HepG2 (cell line): Measurements from ENCODE around the gene NAB2.

Source experiments
- CREB1 ChIP-seq, 2 experiments: fragments of 450-650 bp in 1 of 2; IDR thresholded peaks; 2 replicates each; pipeline ENCODE4 v1.6.1; 2016 to 2017; ENCODE audit warnings: control low read depth in 1 of 2, mild to moderate bottlenecking in 1 of 2, missing compliant biosample characterization in 1 of 2, missing genetic modification characterization in 1 of 2
- EP300 ChIP-seq, 3 experiments: sonication (generic) in 1 of 3; formaldehyde crosslinking in 1 of 3; IDR thresholded peaks; 2 replicates each; pipeline versions ENCODE4 v1.5.1 to v1.6.1; 2011 to 2020; ENCODE audit warnings: low read depth in 2 of 3, low read length in 2 of 3, borderline replicate concordance in 1 of 3, improper control_type of control experiment in 1 of 3, mild to moderate bottlenecking in 1 of 3, missing genetic modification reagents in 1 of 3, moderate library complexity in 1 of 3
- HDAC6 ChIP-seq: fragments of 200-600 bp; sonication (generic); IDR thresholded peaks from 2 replicates; pipeline ENCODE4 v1.7.0; 2017; ENCODE audit warnings: mild to moderate bottlenecking, antibody characterized with exemption, low read length, low read depth
- NFE2 ChIP-seq: sonication (generic); formaldehyde crosslinking; IDR thresholded peaks from 2 replicates; pipeline ENCODE4 v1.4.0; 2020; ENCODE audit warnings: missing genetic modification reagents
- SNAI1 ChIP-seq: sonication (generic); formaldehyde crosslinking; IDR thresholded peaks from 2 replicates; pipeline ENCODE4 v1.5.0; 2020; ENCODE audit warnings: mild to moderate bottlenecking, missing genetic modification reagents, borderline replicate concordance
- U2AF2 ChIP-seq: fragments of 200-400 bp; formaldehyde crosslinking; IDR thresholded peaks from 2 replicates; pipeline ENCODE4 v1.6.1; 2017; ENCODE audit warnings: low read depth, mild to moderate bottlenecking, low read length
- ZNF160 ChIP-seq: sonication (generic); formaldehyde crosslinking; IDR thresholded peaks from 2 replicates; pipeline ENCODE4 v1.8.0; 2022; ENCODE audit warnings: mild to moderate bottlenecking, inconsistent platforms, missing genetic modification reagents
- TF ChIP-seq, protein P1 (sequence below): fragments of 450-650 bp; IDR thresholded peaks from 2 replicates; pipeline ENCODE4 v1.6.1; 2017
- TF ChIP-seq, protein P2 (sequence below), 2 experiments: sonication (generic) in 1 of 2; formaldehyde crosslinking in 1 of 2; IDR thresholded peaks; 2 replicates each; pipeline versions ENCODE4 v1.5.1 to v1.6.1; 2011 to 2020; ENCODE audit warnings: borderline replicate concordance in 1 of 2, low read depth in 1 of 2, low read length in 1 of 2, mild to moderate bottlenecking in 1 of 2, missing genetic modification reagents in 1 of 2, moderate library complexity in 1 of 2
- TF ChIP-seq, protein P3 (sequence below): sonication (generic); formaldehyde crosslinking; IDR thresholded peaks from 2 replicates; pipeline ENCODE4 v1.5.0; 2020; ENCODE audit warnings: mild to moderate bottlenecking, missing genetic modification reagents, moderate library complexity
- TF ChIP-seq, protein P4 (sequence below): sonication (generic); formaldehyde crosslinking; IDR thresholded peaks from 2 replicates; pipeline ENCODE4 v1.4.0; 2020; ENCODE audit warnings: missing genetic modification reagents; ENCODE audit errors: not compliant biosample characterization

DNA sequence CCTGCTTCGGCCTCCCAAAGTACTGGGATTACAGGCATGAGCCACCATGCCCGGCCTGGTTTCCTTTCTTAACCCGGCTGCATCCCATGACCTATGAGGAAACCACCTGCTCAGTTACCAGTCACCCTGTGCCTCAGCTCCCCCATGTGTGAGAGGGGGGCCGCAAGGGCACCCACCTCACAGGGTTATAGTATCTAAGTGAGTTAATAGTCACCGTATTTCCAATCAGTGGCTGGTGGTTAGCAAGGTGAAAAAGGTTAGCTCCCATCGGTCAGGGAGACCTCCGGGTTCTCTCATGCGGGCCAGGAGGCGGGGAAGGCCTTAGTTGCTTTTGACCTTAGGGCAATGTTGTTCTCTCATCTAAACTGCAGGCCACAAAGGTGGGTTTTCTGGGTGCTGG is 46.0 kb downstream of the NAB2 start:
- TF ChIP-seq CREB1 (IDR thresholded peaks at IDR 0.05) (no peak), CREB1 (CRISPR knock-in tag; IDR thresholded peaks at IDR 0.05) (no peak), EP300 (IDR thresholded peaks at IDR 0.05; ENCODE audit: low read depth in 2 of 2, low read length in 2 of 2) (no peak), EP300 (CRISPR knock-in tag; IDR thresholded peaks at IDR 0.05; ENCODE audit: borderline replicate concordance) (no peak), SNAI1 (CRISPR knock-in tag) (no peak), U2AF2 (no peak), HDAC6 (no peak), NFE2 (CRISPR knock-in tag) (no peak), ZNF160 (no peak)
- TF ChIP-seq, protein P1, sequence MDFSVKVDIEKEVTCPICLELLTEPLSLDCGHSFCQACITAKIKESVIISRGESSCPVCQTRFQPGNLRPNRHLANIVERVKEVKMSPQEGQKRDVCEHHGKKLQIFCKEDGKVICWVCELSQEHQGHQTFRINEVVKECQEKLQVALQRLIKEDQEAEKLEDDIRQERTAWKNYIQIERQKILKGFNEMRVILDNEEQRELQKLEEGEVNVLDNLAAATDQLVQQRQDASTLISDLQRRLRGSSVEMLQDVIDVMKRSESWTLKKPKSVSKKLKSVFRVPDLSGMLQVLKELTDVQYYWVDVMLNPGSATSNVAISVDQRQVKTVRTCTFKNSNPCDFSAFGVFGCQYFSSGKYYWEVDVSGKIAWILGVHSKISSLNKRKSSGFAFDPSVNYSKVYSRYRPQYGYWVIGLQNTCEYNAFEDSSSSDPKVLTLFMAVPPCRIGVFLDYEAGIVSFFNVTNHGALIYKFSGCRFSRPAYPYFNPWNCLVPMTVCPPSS: no peak
- TF ChIP-seq, protein P2, sequence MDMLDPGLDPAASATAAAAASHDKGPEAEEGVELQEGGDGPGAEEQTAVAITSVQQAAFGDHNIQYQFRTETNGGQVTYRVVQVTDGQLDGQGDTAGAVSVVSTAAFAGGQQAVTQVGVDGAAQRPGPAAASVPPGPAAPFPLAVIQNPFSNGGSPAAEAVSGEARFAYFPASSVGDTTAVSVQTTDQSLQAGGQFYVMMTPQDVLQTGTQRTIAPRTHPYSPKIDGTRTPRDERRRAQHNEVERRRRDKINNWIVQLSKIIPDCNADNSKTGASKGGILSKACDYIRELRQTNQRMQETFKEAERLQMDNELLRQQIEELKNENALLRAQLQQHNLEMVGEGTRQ (IDR thresholded peaks at IDR 0.05; ENCODE audit: low read depth, low read length): no peak
- TF ChIP-seq, protein P2 (CRISPR knock-in tag; IDR thresholded peaks at IDR 0.05; ENCODE audit: borderline replicate concordance): no peak
- TF ChIP-seq, protein P3, sequence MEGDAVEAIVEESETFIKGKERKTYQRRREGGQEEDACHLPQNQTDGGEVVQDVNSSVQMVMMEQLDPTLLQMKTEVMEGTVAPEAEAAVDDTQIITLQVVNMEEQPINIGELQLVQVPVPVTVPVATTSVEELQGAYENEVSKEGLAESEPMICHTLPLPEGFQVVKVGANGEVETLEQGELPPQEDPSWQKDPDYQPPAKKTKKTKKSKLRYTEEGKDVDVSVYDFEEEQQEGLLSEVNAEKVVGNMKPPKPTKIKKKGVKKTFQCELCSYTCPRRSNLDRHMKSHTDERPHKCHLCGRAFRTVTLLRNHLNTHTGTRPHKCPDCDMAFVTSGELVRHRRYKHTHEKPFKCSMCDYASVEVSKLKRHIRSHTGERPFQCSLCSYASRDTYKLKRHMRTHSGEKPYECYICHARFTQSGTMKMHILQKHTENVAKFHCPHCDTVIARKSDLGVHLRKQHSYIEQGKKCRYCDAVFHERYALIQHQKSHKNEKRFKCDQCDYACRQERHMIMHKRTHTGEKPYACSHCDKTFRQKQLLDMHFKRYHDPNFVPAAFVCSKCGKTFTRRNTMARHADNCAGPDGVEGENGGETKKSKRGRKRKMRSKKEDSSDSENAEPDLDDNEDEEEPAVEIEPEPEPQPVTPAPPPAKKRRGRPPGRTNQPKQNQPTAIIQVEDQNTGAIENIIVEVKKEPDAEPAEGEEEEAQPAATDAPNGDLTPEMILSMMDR: no peak
- TF ChIP-seq, protein P4, sequence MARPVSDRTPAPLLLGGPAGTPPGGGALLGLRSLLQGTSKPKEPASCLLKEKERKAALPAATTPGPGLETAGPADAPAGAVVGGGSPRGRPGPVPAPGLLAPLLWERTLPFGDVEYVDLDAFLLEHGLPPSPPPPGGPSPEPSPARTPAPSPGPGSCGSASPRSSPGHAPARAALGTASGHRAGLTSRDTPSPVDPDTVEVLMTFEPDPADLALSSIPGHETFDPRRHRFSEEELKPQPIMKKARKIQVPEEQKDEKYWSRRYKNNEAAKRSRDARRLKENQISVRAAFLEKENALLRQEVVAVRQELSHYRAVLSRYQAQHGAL (CRISPR knock-in tag): no peak
